IMR-90 (cell line): ENCODE data around the gene IKBIP.

ENCODE experiments used
- POLR2A ChIP-seq: IDR thresholded peaks from 2 replicates; pipeline ENCODE4 v1.6.1; 2012; ENCODE audit warnings: mild to moderate bottlenecking, low read depth, low read length
- TF ChIP-seq, protein P1 (sequence below): conservative IDR thresholded peaks from 2 replicates; pipeline ENCODE4 v1.5.1; 2012; ENCODE audit warnings: mild to moderate bottlenecking, low read depth, low read length, improper control_type of control experiment
- TF ChIP-seq, protein P2 (sequence below): fragments of 150-350 bp; IDR thresholded peaks from 2 replicates; pipeline ENCODE4 v1.6.1; 2017; ENCODE audit warnings: mild to moderate bottlenecking, antibody characterized with exemption, low read length, low read depth
- TF ChIP-seq, protein P3 (sequence below): fragments of 150-350 bp; IDR thresholded peaks from 2 replicates; pipeline ENCODE4 v1.6.1; 2016; ENCODE audit warnings: low read depth, mild to moderate bottlenecking, low read length, moderate library complexity, borderline replicate concordance

DNA sequence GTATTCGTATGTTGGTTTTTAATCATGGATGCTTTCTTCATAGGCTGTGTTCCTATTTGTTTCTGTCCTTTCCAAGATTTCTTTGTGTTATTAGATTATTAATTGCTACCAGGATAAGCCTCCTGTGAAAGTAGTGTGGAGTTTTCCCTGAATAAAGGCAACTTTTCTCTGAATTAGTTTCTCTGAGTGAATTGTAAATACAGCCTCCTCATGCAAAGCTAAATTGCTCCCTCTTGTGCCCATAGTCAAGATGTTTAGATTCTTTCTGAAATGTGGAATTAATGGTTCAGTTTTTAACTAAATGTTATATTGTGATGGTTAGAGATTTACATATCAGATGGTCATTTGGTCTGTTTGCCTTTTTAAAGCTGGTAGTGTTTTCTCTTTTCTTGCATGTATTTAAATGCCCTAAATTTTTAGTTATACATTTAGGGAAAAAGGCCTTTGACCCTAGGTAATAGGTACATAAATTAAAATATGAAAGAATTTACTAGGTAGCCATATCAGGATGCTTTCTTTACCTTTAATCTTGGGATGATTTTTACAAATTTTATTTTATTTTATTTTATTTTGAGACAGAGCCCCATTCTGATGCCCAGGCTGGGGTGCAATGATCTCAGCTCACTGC, 9.4 kb upstream of the IKBIP start:
- TF ChIP-seq, protein P1, sequence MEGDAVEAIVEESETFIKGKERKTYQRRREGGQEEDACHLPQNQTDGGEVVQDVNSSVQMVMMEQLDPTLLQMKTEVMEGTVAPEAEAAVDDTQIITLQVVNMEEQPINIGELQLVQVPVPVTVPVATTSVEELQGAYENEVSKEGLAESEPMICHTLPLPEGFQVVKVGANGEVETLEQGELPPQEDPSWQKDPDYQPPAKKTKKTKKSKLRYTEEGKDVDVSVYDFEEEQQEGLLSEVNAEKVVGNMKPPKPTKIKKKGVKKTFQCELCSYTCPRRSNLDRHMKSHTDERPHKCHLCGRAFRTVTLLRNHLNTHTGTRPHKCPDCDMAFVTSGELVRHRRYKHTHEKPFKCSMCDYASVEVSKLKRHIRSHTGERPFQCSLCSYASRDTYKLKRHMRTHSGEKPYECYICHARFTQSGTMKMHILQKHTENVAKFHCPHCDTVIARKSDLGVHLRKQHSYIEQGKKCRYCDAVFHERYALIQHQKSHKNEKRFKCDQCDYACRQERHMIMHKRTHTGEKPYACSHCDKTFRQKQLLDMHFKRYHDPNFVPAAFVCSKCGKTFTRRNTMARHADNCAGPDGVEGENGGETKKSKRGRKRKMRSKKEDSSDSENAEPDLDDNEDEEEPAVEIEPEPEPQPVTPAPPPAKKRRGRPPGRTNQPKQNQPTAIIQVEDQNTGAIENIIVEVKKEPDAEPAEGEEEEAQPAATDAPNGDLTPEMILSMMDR = peak; percentile 82
- TF ChIP-seq, protein P2, sequence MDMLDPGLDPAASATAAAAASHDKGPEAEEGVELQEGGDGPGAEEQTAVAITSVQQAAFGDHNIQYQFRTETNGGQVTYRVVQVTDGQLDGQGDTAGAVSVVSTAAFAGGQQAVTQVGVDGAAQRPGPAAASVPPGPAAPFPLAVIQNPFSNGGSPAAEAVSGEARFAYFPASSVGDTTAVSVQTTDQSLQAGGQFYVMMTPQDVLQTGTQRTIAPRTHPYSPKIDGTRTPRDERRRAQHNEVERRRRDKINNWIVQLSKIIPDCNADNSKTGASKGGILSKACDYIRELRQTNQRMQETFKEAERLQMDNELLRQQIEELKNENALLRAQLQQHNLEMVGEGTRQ = no peak
- TF ChIP-seq, protein P3, sequence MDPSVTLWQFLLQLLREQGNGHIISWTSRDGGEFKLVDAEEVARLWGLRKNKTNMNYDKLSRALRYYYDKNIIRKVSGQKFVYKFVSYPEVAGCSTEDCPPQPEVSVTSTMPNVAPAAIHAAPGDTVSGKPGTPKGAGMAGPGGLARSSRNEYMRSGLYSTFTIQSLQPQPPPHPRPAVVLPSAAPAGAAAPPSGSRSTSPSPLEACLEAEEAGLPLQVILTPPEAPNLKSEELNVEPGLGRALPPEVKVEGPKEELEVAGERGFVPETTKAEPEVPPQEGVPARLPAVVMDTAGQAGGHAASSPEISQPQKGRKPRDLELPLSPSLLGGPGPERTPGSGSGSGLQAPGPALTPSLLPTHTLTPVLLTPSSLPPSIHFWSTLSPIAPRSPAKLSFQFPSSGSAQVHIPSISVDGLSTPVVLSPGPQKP = no peak
- TF ChIP-seq POLR2A = no peak
